ENCODE measurements around the gene NDE1.

The NDE1 gene

DNA sequence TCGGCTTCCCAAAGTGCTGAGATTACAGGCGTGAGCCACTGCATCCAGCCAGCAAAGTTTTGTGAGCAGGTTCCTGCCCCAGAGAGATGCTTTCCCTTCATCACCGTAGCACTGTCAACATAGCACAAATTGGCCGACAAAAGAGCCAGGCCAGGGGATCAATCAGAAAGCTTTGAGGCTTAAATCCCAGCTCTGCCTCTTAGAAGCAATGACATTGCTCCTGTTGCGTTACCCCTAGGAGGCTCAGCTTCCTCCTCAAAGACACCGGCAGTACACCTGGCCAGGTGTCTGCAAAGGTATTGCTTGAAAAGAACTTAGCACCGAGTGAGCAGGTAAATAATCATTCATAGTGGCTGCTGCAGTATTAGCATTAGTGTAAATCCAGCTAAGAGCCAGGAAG, 86.5 kb downstream of the NDE1 start:
- TF ChIP-seq, protein P1, sequence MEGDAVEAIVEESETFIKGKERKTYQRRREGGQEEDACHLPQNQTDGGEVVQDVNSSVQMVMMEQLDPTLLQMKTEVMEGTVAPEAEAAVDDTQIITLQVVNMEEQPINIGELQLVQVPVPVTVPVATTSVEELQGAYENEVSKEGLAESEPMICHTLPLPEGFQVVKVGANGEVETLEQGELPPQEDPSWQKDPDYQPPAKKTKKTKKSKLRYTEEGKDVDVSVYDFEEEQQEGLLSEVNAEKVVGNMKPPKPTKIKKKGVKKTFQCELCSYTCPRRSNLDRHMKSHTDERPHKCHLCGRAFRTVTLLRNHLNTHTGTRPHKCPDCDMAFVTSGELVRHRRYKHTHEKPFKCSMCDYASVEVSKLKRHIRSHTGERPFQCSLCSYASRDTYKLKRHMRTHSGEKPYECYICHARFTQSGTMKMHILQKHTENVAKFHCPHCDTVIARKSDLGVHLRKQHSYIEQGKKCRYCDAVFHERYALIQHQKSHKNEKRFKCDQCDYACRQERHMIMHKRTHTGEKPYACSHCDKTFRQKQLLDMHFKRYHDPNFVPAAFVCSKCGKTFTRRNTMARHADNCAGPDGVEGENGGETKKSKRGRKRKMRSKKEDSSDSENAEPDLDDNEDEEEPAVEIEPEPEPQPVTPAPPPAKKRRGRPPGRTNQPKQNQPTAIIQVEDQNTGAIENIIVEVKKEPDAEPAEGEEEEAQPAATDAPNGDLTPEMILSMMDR (IDR thresholded peaks at IDR 0.05; ENCODE audit: low read depth, low read length): no peak
- no peak overlapping the region for H3K4me3 ChIP-seq (ENCODE audit: low read depth, low read length)

DNA sequence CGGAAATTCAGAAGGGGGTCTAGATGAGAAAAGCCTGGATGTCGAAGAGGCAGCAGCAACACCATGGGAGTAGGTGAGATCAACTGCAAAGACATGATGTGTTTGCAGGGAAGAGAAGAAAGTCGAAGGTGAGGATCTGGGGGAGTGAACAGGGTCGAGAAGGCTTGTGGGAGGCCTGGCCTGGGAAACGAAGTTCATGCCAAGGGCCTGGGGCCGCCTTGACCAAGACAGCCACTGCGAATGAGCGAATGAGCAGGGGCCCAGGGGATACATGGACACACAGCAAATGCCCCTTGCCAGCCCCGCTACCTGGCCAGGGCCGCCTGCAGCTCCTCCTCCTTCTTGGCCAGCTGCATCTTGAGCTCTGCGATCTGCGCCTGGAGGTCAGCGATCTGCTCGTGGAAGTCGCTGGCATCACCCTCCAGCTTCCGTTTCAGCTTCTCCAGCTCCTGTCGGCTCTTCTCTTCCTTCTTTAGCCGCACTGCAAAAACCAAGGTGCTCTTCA, 87.1 kb downstream of the NDE1 start:
- H3K4me3 ChIP-seq (ENCODE audit: low read depth, low read length): no peak overlapping the region
- TF ChIP-seq, protein P1 (IDR thresholded peaks at IDR 0.05; ENCODE audit: low read depth, low read length): no peak

DNA sequence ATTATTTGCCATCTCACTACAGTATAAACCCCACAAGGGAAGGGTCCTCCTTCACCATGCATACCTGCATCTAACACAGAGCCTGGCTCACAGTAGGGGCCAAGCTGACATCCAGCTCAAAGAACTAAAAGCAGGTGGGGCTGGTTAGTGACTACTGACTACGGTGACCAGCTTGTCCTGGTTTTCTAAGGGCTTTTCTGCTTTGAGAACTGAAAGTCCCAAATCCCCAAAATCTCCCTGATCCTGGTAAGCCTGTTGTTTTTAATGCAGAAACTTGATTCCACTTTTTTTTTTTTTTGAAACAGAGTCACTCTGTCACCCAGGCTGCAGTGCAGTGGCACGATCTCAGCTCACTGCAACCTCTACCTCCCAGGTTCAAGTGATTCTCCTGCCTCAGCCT, 89.4 kb downstream of the NDE1 start:
- no peak overlapping the region for H3K4me3 ChIP-seq (ENCODE audit: low read depth, low read length)
- TF ChIP-seq, protein P1 (IDR thresholded peaks at IDR 0.05; ENCODE audit: low read depth, low read length): no peak

DNA sequence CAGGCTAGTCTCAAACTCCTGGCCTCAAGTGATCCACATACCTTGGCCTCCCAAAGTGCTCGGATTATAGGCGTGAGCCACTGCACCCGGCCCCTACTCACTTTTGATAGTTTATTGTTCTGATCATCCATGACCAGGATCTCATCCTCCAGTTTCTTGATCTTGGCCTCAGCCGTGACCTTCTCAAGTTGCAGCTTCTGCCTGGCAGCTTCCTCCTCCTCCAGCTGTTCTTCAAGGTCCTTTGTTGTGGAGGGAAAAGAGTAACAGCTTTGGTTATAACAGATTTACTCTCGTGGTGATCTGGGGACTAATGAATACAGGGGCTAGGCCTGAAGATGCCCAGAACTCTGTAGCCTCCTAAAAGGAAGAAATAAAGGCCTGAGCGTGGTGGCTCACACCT, 89.9 kb downstream of the NDE1 start:
- TF ChIP-seq, protein P1 (IDR thresholded peaks at IDR 0.05; ENCODE audit: low read depth, low read length): no peak
- H3K4me3 ChIP-seq (ENCODE audit: low read depth, low read length): no peak overlapping the region

- TF ChIP-seq, protein P1 (IDR thresholded peaks at IDR 0.05; ENCODE audit: low read depth, low read length): no peak
- no peak overlapping the region for H3K4me3 ChIP-seq (ENCODE audit: low read depth, low read length)
These were observed 91.3 kb downstream of the NDE1 start for GRCh38 chr16:15741207-15741871.

DNA sequence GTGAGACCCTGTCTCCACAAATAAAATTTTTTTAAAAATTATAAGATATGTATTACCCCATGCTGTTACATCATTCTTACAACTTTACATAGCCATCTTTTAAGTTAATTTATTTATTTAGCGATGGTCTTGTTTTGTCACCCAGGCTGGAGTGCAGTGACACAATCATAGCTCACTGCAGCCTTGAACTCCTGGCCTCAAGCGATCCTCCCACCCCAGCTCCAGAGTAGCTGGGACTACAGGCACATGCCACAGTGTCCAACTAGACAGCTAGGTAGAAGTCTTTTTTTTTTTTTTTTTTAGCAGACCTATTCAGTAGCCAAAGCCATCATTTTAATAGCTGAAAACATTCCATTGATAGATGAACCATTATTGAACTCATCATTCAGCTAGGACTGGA, 92.7 kb downstream of the NDE1 start:
- TF ChIP-seq, protein P1 (IDR thresholded peaks at IDR 0.05; ENCODE audit: low read depth, low read length): no peak
- H3K4me3 ChIP-seq (ENCODE audit: low read depth, low read length): no peak overlapping the region

DNA sequence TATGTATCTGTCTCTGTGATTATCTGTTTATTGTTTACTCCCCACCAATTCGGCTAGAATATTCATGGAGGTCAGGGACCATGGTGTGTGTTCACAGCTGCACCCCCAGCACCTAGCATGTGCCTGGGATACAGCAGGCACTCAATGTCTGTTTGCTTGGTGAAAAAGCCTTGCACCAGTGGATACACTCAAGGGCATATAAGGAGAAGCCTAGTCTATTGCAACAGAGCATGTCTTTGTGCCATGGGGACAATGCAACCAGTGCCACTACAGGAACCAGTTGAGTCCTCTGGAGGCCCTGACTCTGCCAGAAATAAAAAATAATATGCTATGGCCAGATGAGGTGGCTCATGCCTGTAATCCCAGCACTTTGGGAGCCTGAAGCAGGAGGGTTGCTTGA, 93.6 kb downstream of the NDE1 start:
- TF ChIP-seq, protein P1 (IDR thresholded peaks at IDR 0.05; ENCODE audit: low read depth, low read length): no peak
- no peak overlapping the region for H3K4me3 ChIP-seq (ENCODE audit: low read depth, low read length)
